ENCODE data around the gene GORASP2. TPM values are rescaled to one million over a fixed set of nuclear protein-coding genes. Genes with fewer than 3 reads are reported as not detected.

GORASP2 gene
- total and polyA plus RNA-seq, 2 of the 4 experiments (the other 2 are of a cell fraction): 53.1 to 156 TPM

GRCh38 chr2:171016125-171016524 lies 87.1 kb downstream of the GORASP2 start:
- ChIA-PET POLR2A (ENCODE audit: unreplicated experiment) (no interaction called here), CTCF (no interaction called here)
- TF ChIP-seq FOS (IDR thresholded peaks at IDR 0.05; ENCODE audit: low read depth, low read length) (no peak), MAZ (IDR thresholded peaks at IDR 0.05; ENCODE audit: borderline replicate concordance, low read depth, low read length) (no peak), NFE2L2 (IDR thresholded peaks at IDR 0.05; ENCODE audit: low read depth, low read length) (no peak)
- Histone ChIP-seq H3K9me1 (ENCODE audit: insufficient read depth, low read length) (peaks cover 7% of the 10 kb centered on the region; the same call in 1 of the 2 replicates), H3K9ac (ENCODE audit: low read depth, low read length) (no peak overlapping the region), H4K5ac (ENCODE audit: low read depth, low read length) (no peak overlapping the region), H3K4me2 (ENCODE audit: low read depth, low read length) (no peak overlapping the region), H3K56ac (ENCODE audit: extremely low read depth, insufficient read depth, low read length) (no peak overlapping the region), H3K4ac (ENCODE audit: low read depth, low read length) (no peak overlapping the region), H4K8ac (ENCODE audit: low read depth in 2 of 2, low read length in 2 of 2) (no peak overlapping the region), H3K27ac (ENCODE audit: insufficient read depth, low read length) (no peak overlapping the region), H3K4me3 (ENCODE audit: insufficient read depth, low read depth, low read length) (no peak overlapping the region), H4K91ac (ENCODE audit: insufficient read depth, low read depth, low read length) (no peak overlapping the region), H2BK15ac (ENCODE audit: low read depth, low read length) (no peak overlapping the region), H4K20me1 (ENCODE audit: insufficient read depth, low read length) (no peaks in the 10 kb centered on the region), H3K23ac (ENCODE audit: low read depth, low read length) (no peak overlapping the region), H3K27me3 (ENCODE audit: control insufficient read depth, insufficient read depth, low read length) (no peaks in the 10 kb centered on the region), H2BK120ac (ENCODE audit: low read depth, low read length) (no peak overlapping the region), H3K4me1 (ENCODE audit: control insufficient read depth, insufficient read depth, low read length) (no peaks in the 10 kb centered on the region; the same call in 1 of the 2 replicates), H2BK20ac (ENCODE audit: low read depth, low read length) (no peak overlapping the region), H3K9me3 (ENCODE audit: control insufficient read depth, insufficient read depth, low read length) (no peaks in the 10 kb centered on the region), H2AK5ac (ENCODE audit: low read depth, low read length) (no peak overlapping the region), H3K36me3 (ENCODE audit: control insufficient read depth, insufficient read depth, low read length) (peaks cover 7% of the 10 kb centered on the region), H2AFZ (replicated peaks; ENCODE audit: low read length, poor library complexity) (no peak overlapping the region), H2AK9ac (replicated peaks; ENCODE audit: low read depth, low read length, poor library complexity) (no peak overlapping the region), H3K18ac (ENCODE audit: low read depth, low read length) (no peak overlapping the region), H2BK5ac (ENCODE audit: low read depth, low read length, poor library complexity, severe bottlenecking) (no peak overlapping the region), H3K79me1 (ENCODE audit: low read depth in 1 of 2, low read length in 2 of 2) (peaks cover 15 to 25% of the 10 kb centered on the region in 2 experiments), H3K14ac (replicated peaks; ENCODE audit: low read depth, low read length) (no peak overlapping the region)
- no CpG with 5 or more reads among the region's 9 CpGs for WGBS, 2 experiments (ENCODE audit: extremely low coverage in 2 of 2, insufficient read length in 1 of 2)
- DNase-seq (no peak), ATAC-seq (ENCODE audit: low read depth) (no peak)
- dilution Hi-C loops (cut with HindIII; ENCODE audit: low sequenced_read_pairs, unreplicated experiment) (no loop called here), intact Hi-C loops (cut with micrococcal nuclease) (no loop called here), in situ Hi-C loops (cut with MboI; ENCODE audit: low sequenced_read_pairs) (no loop called here)
- BruUV-seq (replicated peaks): no TSS peak

Other genes starting within 250 kb of the GORASP2 start
- gene SP5, start 213.9 kb upstream of the GORASP2 start, total RNA-seq (2012; rRNA removed): not detected in 2 replicates
- gene SP5, start 213.9 kb upstream of the GORASP2 start, polyA plus RNA-seq (2012; rRNA removed): not detected in 2 replicates
- gene ERICH2, start 158.9 kb upstream of the GORASP2 start, total RNA-seq (2012; rRNA removed): not detected in 2 replicates
- gene ERICH2, start 158.9 kb upstream of the GORASP2 start, polyA plus RNA-seq (2012; rRNA removed): not detected in 2 replicates
- not detected in 2 replicates for gene GAD1, start 112.4 kb upstream of the GORASP2 start, total RNA-seq (2012; rRNA removed)
- not detected in 2 replicates for gene GAD1, start 112.4 kb upstream of the GORASP2 start, polyA plus RNA-seq (2012; rRNA removed)
- gene TLK1, start 231.6 kb downstream of the GORASP2 start, total RNA-seq (2012; rRNA removed): 12.5 TPM in 2 replicates
- gene TLK1, start 231.6 kb downstream of the GORASP2 start, polyA plus RNA-seq (2012; rRNA removed): 6.3 and 7.3 TPM in 2 replicates